Trophoblast cell (in vitro differentiated cells and primary cell): ENCODE measurements around the gene PCDH1. TPM values are rescaled to one million over a fixed set of nuclear protein-coding genes. Genes with fewer than 3 reads are reported as not detected.
"Not testable (repeated sequence)": the region's sequence is repeated elsewhere in the genome, so short reads cannot be mapped to it uniquely, and the experiment has no call there.

Experiments
- DNase-seq, 2 donors: peaks; one replicate each; pipeline ENCODE4 v3.0.0-alpha.2; 2016
- H2AFZ ChIP-seq: 2 replicates; pipeline ENCODE4 v1.6.1; 2013; ENCODE audit warnings: low read length, moderate library complexity, mild to moderate bottlenecking; ENCODE audit not compliant: insufficient read depth, poor library complexity
- H2AK5ac ChIP-seq: 2 replicates; pipeline ENCODE4 v1.6.1; 2013; ENCODE audit warnings: mild to moderate bottlenecking, low read length
- H2BK120ac ChIP-seq: 2 replicates; pipeline ENCODE4 v1.6.1; 2013; ENCODE audit warnings: low read length, mild to moderate bottlenecking, moderate library complexity; ENCODE audit not compliant: insufficient read depth, poor library complexity
- H2BK12ac ChIP-seq: 2 replicates; pipeline ENCODE4 v1.6.1; 2013; ENCODE audit warnings: mild to moderate bottlenecking, low read length, moderate library complexity
- H2BK5ac ChIP-seq: 2 replicates; pipeline ENCODE4 v1.6.1; 2013; ENCODE audit warnings: low read length, low read depth, moderate library complexity, mild to moderate bottlenecking; ENCODE audit not compliant: poor library complexity
- H3K14ac ChIP-seq: 2 replicates; pipeline ENCODE4 v1.6.1; 2013; ENCODE audit warnings: mild to moderate bottlenecking, low read length
- H3K18ac ChIP-seq: 2 replicates; pipeline ENCODE4 v1.6.1; 2013; ENCODE audit warnings: mild to moderate bottlenecking, low read length
- H3K23ac ChIP-seq: 2 replicates; pipeline ENCODE4 v1.6.1; 2013; ENCODE audit warnings: low read length
- H3K27ac ChIP-seq: 2 replicates; pipeline ENCODE4 v1.5.1; 2013; ENCODE audit warnings: low read depth, mild to moderate bottlenecking, inconsistent platforms, low read length, moderate library complexity
- H3K27me3 ChIP-seq: 2 replicates; pipeline ENCODE4 v1.6.1; 2013; ENCODE audit warnings: inconsistent platforms, mild to moderate bottlenecking, low read length, moderate library complexity; ENCODE audit not compliant: insufficient read depth
- H3K36me3 ChIP-seq, 2 experiments: 1 replicate in 1 of 2; 2 replicates in 1 of 2; pipeline ENCODE4 v1.6.1; 2013; ENCODE audit warnings: low read length in 2 of 2, mild to moderate bottlenecking in 2 of 2, moderate library complexity in 1 of 2; ENCODE audit not compliant: insufficient read depth in 2 of 2, control insufficient read depth in 1 of 2
- H3K4ac ChIP-seq: 2 replicates; pipeline ENCODE4 v1.6.1; 2013; ENCODE audit warnings: low read depth, mild to moderate bottlenecking, low read length, moderate library complexity
- H3K4me1 ChIP-seq, 2 experiments: 1 replicate in 1 of 2; 2 replicates in 1 of 2; pipeline ENCODE4 v1.6.1; 2013; ENCODE audit warnings: low read length in 2 of 2, mild to moderate bottlenecking in 2 of 2, moderate library complexity in 1 of 2; ENCODE audit not compliant: insufficient read depth in 2 of 2, control insufficient read depth in 1 of 2
- H3K4me2 ChIP-seq: 2 replicates; pipeline ENCODE4 v1.6.1; 2013; ENCODE audit warnings: inconsistent platforms, mild to moderate bottlenecking, low read length, moderate library complexity
- H3K4me3 ChIP-seq: 2 replicates; pipeline ENCODE4 v1.5.1; 2013; ENCODE audit warnings: mild to moderate bottlenecking, low read depth, low read length, inconsistent platforms
- H3K79me1 ChIP-seq: one replicate; pipeline ENCODE4 v1.6.1; 2013; ENCODE audit warnings: low read length
- H3K79me2 ChIP-seq: 2 replicates; pipeline ENCODE4 v1.6.1; 2013; ENCODE audit warnings: low read length, mild to moderate bottlenecking; ENCODE audit not compliant: control insufficient read depth, insufficient read depth, poor library complexity
- H3K9ac ChIP-seq: 2 replicates; pipeline ENCODE4 v1.6.1; 2013; ENCODE audit warnings: mild to moderate bottlenecking, low read length
- H3K9me3 ChIP-seq: 2 replicates; pipeline ENCODE4 v1.6.1; 2013; ENCODE audit warnings: low read depth, mild to moderate bottlenecking, control low read depth, inconsistent platforms, low read length; ENCODE audit not compliant: insufficient read depth
- H4K12ac ChIP-seq: 2 replicates; pipeline ENCODE4 v1.6.1; 2013; ENCODE audit warnings: low read depth, mild to moderate bottlenecking, low read length, moderate library complexity
- H4K8ac ChIP-seq: 2 replicates; pipeline ENCODE4 v1.6.1; 2013; ENCODE audit warnings: low read depth, mild to moderate bottlenecking, low read length, moderate library complexity
- H4K91ac ChIP-seq: one replicate; pipeline ENCODE4 v1.6.1; 2013; ENCODE audit warnings: low read depth, mild to moderate bottlenecking, low read length, moderate library complexity
- WGBS: extraction: QIAGEN DNeasy Blood & Tissue Kit; methylation state at CpG from one replicate; pipeline ENCODE4 v1.1.7; 2013; ENCODE audit warnings: missing lambda C conversion rate; ENCODE audit not compliant: insufficient read length, insufficient coverage; ENCODE audit errors: extremely low coverage; 5-methylcytosine and 5-hydroxymethylcytosine counted together
- polyA plus RNA-seq: library from polyadenylated mRNA; stranded (reverse); fragments of 200-250 nt; gene quantifications from 2 replicates; pipeline ENCODE4 v1.2.3, GENCODE V29; 2013

Gene PCDH1
- 5.0 TPM in 2 replicates for polyA plus RNA-seq

- peak; percentile 41 to 60 for DNase-seq
- Histone ChIP-seq H2AFZ (no peak within 1 kb of the TSS), H3K4me2 (peak within 1 kb of the TSS; percentile 93), H3K4me1 (peaks cover 33 to 51% of the 10 kb centered on the region in 2 experiments), H3K14ac (no peak within 1 kb of the TSS), H3K27me3 (peaks cover 26% of the 10 kb centered on the region), H3K9me3 (peaks cover 2% of the 10 kb centered on the region), H3K18ac (no peak within 1 kb of the TSS), H4K8ac (no peak within 1 kb of the TSS), H3K4ac (no peak within 1 kb of the TSS), H3K9ac (no peak within 1 kb of the TSS), H2BK120ac (no peak within 1 kb of the TSS), H3K79me1 (no peaks in the 10 kb centered on the region), H3K36me3 (no peaks in the 10 kb centered on the region), H2AK5ac (no peak within 1 kb of the TSS), H4K12ac (no peak within 1 kb of the TSS), H2BK12ac (no peak within 1 kb of the TSS), H3K79me2 (no peaks in the 10 kb centered on the region), H3K27ac (no peak within 1 kb of the TSS), H2BK5ac (no peak within 1 kb of the TSS), H4K91ac (no peak within 1 kb of the TSS), H3K4me3 (peak within 1 kb of the TSS; percentile 72), H3K23ac (no peak within 1 kb of the TSS)
- WGBS = no CpG with 5 or more reads among the region's 63 CpGs
Observed at GRCh38 chr5:141878186-141878710, at the start of gene PCDH1. TSS of gene PCDH1 (minus strand) at chr5:141878410. CDS start at chr5:141878262, 148 bp downstream.

- H4K91ac ChIP-seq = no peak overlapping the region
- H3K27me3 ChIP-seq = no peaks in the 10 kb centered on the region
- H3K9ac ChIP-seq = no peak overlapping the region
- peaks cover 7% of the 10 kb centered on the region for H3K79me2 ChIP-seq
- no peak overlapping the region for H2AFZ ChIP-seq
- peaks cover 9% of the 10 kb centered on the region for H3K79me1 ChIP-seq
- WGBS = no CpG with 5 or more reads among the region's 2 CpGs
- peaks cover 27 to 47% of the 10 kb centered on the region in 2 experiments for H3K36me3 ChIP-seq
- H3K4me3 ChIP-seq = no peak overlapping the region
- no peak overlapping the region for H3K4ac ChIP-seq
- no peak overlapping the region for H2BK120ac ChIP-seq
- H2BK12ac ChIP-seq = no peak overlapping the region
- no peak overlapping the region for H3K18ac ChIP-seq
- no peak overlapping the region for H3K27ac ChIP-seq
- peaks cover 5 to 6% of the 10 kb centered on the region in 2 experiments for H3K4me1 ChIP-seq
- H4K8ac ChIP-seq = no peak overlapping the region
- H3K9me3 ChIP-seq = no peaks in the 10 kb centered on the region
- H4K12ac ChIP-seq = no peak overlapping the region
- no peak overlapping the region for H3K23ac ChIP-seq
- no peak overlapping the region for H3K14ac ChIP-seq
- no peak for DNase-seq
- H3K4me2 ChIP-seq = no peak overlapping the region
- no peak overlapping the region for H2AK5ac ChIP-seq
- H2BK5ac ChIP-seq = no peak overlapping the region
Observed at GRCh38 chr5:141926434-141926833, 48.2 kb upstream of the PCDH1 start.

- Histone ChIP-seq H4K12ac (peak within 1 kb of the TSS; percentile 98), H3K79me1 (peaks cover 9% of the 10 kb centered on the region), H2AFZ (peak within 1 kb of the TSS; percentile 98), H3K4me1 (peaks cover 5 to 6% of the 10 kb centered on the region in 2 experiments), H3K14ac (peak within 1 kb of the TSS; percentile 99), H3K79me2 (peaks cover 7% of the 10 kb centered on the region), H3K4ac (peak within 1 kb of the TSS; percentile 71), H3K4me3 (peak within 1 kb of the TSS; percentile 92), H3K18ac (peak within 1 kb of the TSS; percentile 98), H4K91ac (peak within 1 kb of the TSS; percentile 97), H3K9ac (peak within 1 kb of the TSS; percentile 97), H4K8ac (peak within 1 kb of the TSS; percentile 99), H2BK5ac (peak within 1 kb of the TSS; percentile 86), H3K36me3 (peaks cover 15 to 23% of the 10 kb centered on the region in 2 experiments), H3K27me3 (no peaks in the 10 kb centered on the region), H3K23ac (no peak within 1 kb of the TSS), H3K27ac (peak within 1 kb of the TSS; percentile 93), H3K4me2 (peak within 1 kb of the TSS; percentile 77), H2AK5ac (peak within 1 kb of the TSS; percentile 45), H3K9me3 (no peaks in the 10 kb centered on the region), H2BK12ac (no peak within 1 kb of the TSS), H2BK120ac (peak within 1 kb of the TSS; percentile 95)
- peak; percentile 94 to 96 for DNase-seq
- whole genome bisulfite sequencing = no CpG with 5 or more reads among the region's 53 CpGs
Observed at GRCh38 chr5:141923448-141924313, 45.5 kb upstream of the PCDH1 start, which contains the start of gene DELE1. TSS of gene DELE1 (plus strand) at chr5:141923871. CDS start at chr5:141923942, 71 bp downstream.

- H3K27me3 ChIP-seq, H3K23ac ChIP-seq, H3K79me2 ChIP-seq, H2BK12ac ChIP-seq, H3K79me1 ChIP-seq, DNase-seq, H3K4me1 ChIP-seq, H3K9me3 ChIP-seq: not testable (repeated sequence)
- Histone ChIP-seq H3K27ac (peak overlapping the region; percentile 93), H3K18ac (peak overlapping the region; percentile 91), H3K4me2 (peak overlapping the region; percentile 77), H2BK120ac (peak overlapping the region; percentile 73), H3K4me3 (peak overlapping the region; percentile 92), H4K12ac (peak overlapping the region; percentile 98), H3K9ac (peak overlapping the region; percentile 84), H3K36me3 (peaks cover 10 to 17% of the 10 kb centered on the region in 2 experiments), H2AK5ac (peak overlapping the region; percentile 45), H4K8ac (peak overlapping the region; percentile 99), H3K14ac (peak overlapping the region; percentile 90), H4K91ac (peak overlapping the region; percentile 94), H2BK5ac (peak overlapping the region; percentile 65), H2AFZ (peak overlapping the region; percentile 98), H3K4ac (peak overlapping the region; percentile 53)
- WGBS = no CpG with 5 or more reads among the region's 28 CpGs
Observed at GRCh38 chr5:141922827-141923447, 44.7 kb upstream of the PCDH1 start.
